KMS-11 (cell line): ENCODE data around the gene MGRN1.

Source experiments
- H2AFZ ChIP-seq: fragments of 200-600 bp; sonication (generic); 2 replicates; pipeline ENCODE4 v1.6.1; 2016; ENCODE audit warnings: antibody characterized with exemption, mixed run types, low read depth
- H3K27ac ChIP-seq: fragments of 200-600 bp; sonication (generic); 2 replicates; pipeline ENCODE4 v1.6.1; 2016; ENCODE audit warnings: mild to moderate bottlenecking, mixed run types
- H3K27me3 ChIP-seq: fragments of 200-600 bp; sonication (generic); 2 replicates; pipeline ENCODE4 v1.6.1; 2017; ENCODE audit warnings: mild to moderate bottlenecking, low read depth, mixed run types, moderate library complexity; ENCODE audit not compliant: insufficient read depth
- H3K36me3 ChIP-seq: fragments of 200-600 bp; sonication (generic); 2 replicates; pipeline ENCODE4 v1.6.1; 2017; ENCODE audit warnings: mild to moderate bottlenecking, mixed run types; ENCODE audit not compliant: insufficient read depth
- H3K4me1 ChIP-seq: fragments of 200-600 bp; sonication (generic); 2 replicates; pipeline ENCODE4 v1.6.1; 2016; ENCODE audit warnings: mild to moderate bottlenecking, low read depth, mixed run types; ENCODE audit not compliant: poor library complexity, severe bottlenecking
- H3K4me2 ChIP-seq: fragments of 200-600 bp; sonication (generic); 2 replicates; pipeline ENCODE4 v1.7.0; 2016; ENCODE audit warnings: mild to moderate bottlenecking, mixed run types
- H3K4me3 ChIP-seq: fragments of 200-600 bp; sonication (generic); IDR thresholded peaks from 2 replicates; pipeline ENCODE4 v1.6.1; 2017; ENCODE audit warnings: low read depth, low read length, mixed read lengths; ENCODE audit not compliant: insufficient read depth
- H3K79me2 ChIP-seq: fragments of 200-600 bp; sonication (generic); 2 replicates; pipeline ENCODE4 v1.6.1; 2016; ENCODE audit warnings: low read depth, mixed run types; ENCODE audit not compliant: insufficient read depth
- H3K9ac ChIP-seq: fragments of 200-600 bp; sonication (generic); 2 replicates; pipeline ENCODE4 v1.6.1; 2016; ENCODE audit warnings: mild to moderate bottlenecking, mixed run types
- H4K20me1 ChIP-seq: fragments of 200-600 bp; sonication (generic); 2 replicates; pipeline ENCODE4 v1.6.1; 2016; ENCODE audit warnings: mild to moderate bottlenecking, mixed run types; ENCODE audit not compliant: insufficient read depth
- CTCF ChIP-seq: fragments of 200-600 bp; sonication (generic); conservative IDR thresholded peaks from 2 replicates; pipeline ENCODE4 v1.6.1; 2017; ENCODE audit warnings: low read depth, mild to moderate bottlenecking, antibody characterized with exemption, low read length, moderate library complexity, mixed read lengths

Gene MGRN1

GRCh38 chr16:4601036-4601863 is 23.4 kb upstream of the MGRN1 start:
- Histone ChIP-seq H3K36me3 (no peaks in the 10 kb centered on the region), H3K27ac (no peak overlapping the region), H4K20me1 (no peaks in the 10 kb centered on the region), H3K27me3 (peaks cover 52% of the 10 kb centered on the region), H2AFZ (no peak overlapping the region), H3K79me2 (no peaks in the 10 kb centered on the region), H3K4me1 (no peaks in the 10 kb centered on the region), H3K4me3 (no peak overlapping the region), H3K4me2 (no peak overlapping the region), H3K9ac (no peak overlapping the region)
- no peak for TF ChIP-seq CTCF

- H3K4me2 ChIP-seq, result no peak overlapping the region
- H3K79me2 ChIP-seq, result no peaks in the 10 kb centered on the region
- no peaks in the 10 kb centered on the region for H3K36me3 ChIP-seq
- no peak overlapping the region for H2AFZ ChIP-seq
- no peak for TF ChIP-seq CTCF
- no peaks in the 10 kb centered on the region for H4K20me1 ChIP-seq
- H3K27me3 ChIP-seq, result peaks cover 46% of the 10 kb centered on the region
- H3K4me1 ChIP-seq, result no peaks in the 10 kb centered on the region
- H3K27ac ChIP-seq, result no peak overlapping the region
- no peak overlapping the region for H3K4me3 ChIP-seq
- H3K9ac ChIP-seq, result no peak overlapping the region
These were observed 22.8 kb upstream of the MGRN1 start for GRCh38 chr16:4601864-4602186.

- H3K27me3 ChIP-seq, result peaks cover 41% of the 10 kb centered on the region
- H3K9ac ChIP-seq, result no peak overlapping the region
These were observed 22.3 kb upstream of the MGRN1 start for GRCh38 chr16:4602331-4602730.

GRCh38 chr16:4603624-4604170 is 20.9 kb upstream of the MGRN1 start:
- Histone ChIP-seq H3K4me3 (no peak overlapping the region), H3K4me2 (no peak overlapping the region), H2AFZ (no peak overlapping the region), H3K27ac (no peak overlapping the region), H4K20me1 (no peaks in the 10 kb centered on the region), H3K4me1 (no peaks in the 10 kb centered on the region), H3K36me3 (no peaks in the 10 kb centered on the region), H3K27me3 (peaks cover 28% of the 10 kb centered on the region), H3K9ac (no peak overlapping the region), H3K79me2 (no peaks in the 10 kb centered on the region)
- TF ChIP-seq CTCF, result no peak

More at GRCh38 chr16:4602331-4602730, 22.3 kb upstream of the MGRN1 start:
- no peak for TF ChIP-seq CTCF
- Histone ChIP-seq H3K4me1 (no peaks in the 10 kb centered on the region), H3K27ac (no peak overlapping the region), H4K20me1 (no peaks in the 10 kb centered on the region), H3K4me3 (no peak overlapping the region), H3K36me3 (no peaks in the 10 kb centered on the region), H3K4me2 (no peak overlapping the region), H2AFZ (no peak overlapping the region), H3K79me2 (no peaks in the 10 kb centered on the region)
